ENCODE results near the gene MACROD2. TPM values are rescaled to one million over a fixed set of nuclear protein-coding genes. Genes with fewer than 3 reads are reported as not detected.

The MACROD2 gene
- total RNA-seq, 1 donor from 2014 or later = 60.4 TPM

DNA sequence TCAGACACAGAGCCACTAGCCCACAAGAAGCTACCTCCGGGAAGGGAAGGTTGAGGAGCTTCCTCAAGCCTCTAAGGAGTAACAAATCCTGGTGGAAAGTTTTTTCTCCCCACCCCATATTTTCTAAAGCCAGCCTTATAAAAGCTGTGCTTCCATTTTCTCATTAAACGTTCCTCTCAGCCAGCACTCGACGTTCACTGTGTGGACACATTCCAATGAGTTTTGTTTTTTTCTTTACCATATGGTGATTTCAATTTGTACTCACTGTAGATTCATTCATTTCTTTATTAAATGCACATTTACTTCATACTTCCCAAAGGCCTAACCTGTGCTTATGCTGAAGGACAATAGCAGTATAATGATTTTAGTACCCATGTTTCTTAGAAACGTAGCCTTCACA is 536.5 kb downstream of the MACROD2 start:
- no peak for DNase-seq

DNA sequence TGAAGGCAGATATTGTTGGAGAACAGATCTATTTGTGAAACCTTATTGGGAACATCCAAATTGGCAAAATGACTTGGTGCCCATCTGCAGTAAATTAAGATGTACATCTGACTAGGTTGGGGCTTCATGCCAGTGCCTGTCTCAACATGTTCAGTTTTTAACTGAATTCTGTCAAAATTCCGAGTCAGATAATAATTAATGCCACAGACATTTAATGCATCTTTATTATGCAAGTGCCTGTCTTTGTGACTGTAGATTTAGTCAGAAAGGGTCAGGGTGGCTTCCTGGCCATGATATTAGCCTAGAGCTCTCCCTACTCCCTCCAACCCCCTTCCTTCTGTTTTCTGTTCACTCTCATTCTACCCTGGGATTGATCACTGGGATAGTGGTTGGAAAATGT is 541.4 kb downstream of the MACROD2 start:
- DNase-seq = no peak

- DNase-seq = no peak
Observed at GRCh38 chr20:14538433-14538832, 543.1 kb downstream of the MACROD2 start.

- no peak for DNase-seq
Observed at GRCh38 chr20:14543040-14543439, 547.7 kb downstream of the MACROD2 start.

DNA sequence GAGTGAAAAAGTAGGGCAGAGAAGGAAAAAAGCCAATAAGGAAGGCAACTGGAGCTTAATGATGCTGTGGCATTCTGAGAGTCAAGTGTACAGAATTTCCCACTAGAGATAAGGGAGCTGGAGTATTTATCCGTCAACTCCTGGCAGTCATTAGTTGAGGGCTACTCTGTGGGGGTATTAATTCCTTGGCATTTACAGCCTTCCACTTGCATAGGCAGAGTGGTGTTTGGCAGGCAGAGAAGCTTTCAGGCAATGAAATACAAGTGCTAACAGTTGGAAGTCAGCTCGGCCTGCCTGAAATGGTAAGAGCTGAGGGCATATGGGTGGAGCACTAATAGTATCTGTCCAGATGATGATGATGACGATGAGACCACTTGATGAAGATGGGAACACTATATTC is 549.4 kb downstream of the MACROD2 start:
- no peak for DNase-seq

DNA sequence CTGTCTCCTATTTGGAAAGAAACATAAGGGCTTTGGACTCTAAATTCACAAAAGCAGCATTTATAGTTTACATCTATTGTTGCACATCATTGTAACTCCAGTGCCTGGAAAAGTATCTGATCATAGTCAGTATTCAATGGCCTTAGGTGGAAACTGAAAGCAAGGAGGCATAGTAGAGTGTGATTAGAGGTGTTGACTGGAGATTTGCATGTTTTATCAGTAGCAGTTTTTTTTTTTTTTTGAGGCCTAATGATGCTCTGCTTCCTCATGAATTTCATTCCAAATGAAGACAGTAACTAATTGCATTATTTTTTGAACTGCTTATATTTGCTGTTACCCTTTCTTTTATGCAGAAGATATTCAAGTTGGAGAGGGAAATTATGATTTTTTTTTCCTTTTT is 555.3 kb downstream of the MACROD2 start:
- DNase-seq = no peak

DNA sequence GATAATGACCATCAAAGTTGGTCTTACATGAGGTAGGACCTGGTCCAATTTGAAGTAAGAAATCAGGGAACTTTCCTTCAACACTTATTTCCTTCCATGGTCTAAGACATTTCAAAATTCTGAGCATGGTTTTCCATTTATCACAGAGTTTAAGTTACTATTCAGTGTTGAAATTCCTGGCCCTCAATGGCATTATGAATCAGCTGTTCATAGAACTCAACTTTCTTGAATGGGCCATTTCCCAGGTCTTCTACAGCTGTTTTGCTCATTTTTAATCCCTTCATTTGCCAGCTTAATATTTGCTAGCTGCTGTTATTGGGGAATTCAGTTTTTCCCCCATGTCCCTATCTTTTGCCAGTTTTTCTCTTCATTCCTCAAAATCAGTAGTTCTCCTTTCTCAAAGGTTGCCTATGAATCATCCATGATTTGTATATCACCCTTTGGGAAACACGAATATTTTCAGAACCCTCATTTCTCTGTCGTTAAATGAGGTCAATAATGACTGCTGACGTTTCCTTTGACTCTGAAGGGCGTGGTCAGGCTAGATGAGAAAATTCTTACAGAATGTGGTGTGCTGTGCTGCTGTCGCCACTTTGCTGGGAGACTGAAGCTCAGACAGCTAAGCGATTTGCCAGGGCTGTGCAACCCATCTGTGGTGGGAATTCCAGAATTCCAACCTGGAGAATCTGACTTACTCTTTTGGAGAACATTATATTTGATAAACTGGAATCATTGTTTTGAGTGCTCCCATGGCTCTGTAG is 558.6 kb downstream of the MACROD2 start:
- no peak for DNase-seq

GRCh38 chr20:14555676-14556075 is 560.4 kb downstream of the MACROD2 start:
- DNase-seq = no peak

- DNase-seq = no peak
Observed at GRCh38 chr20:14556206-14556605, 560.9 kb downstream of the MACROD2 start.

- DNase-seq = no peak
Observed at GRCh38 chr20:14559612-14560011, 564.3 kb downstream of the MACROD2 start.

GRCh38 chr20:14561741-14562221 is 566.5 kb downstream of the MACROD2 start:
- no peak for DNase-seq

DNA sequence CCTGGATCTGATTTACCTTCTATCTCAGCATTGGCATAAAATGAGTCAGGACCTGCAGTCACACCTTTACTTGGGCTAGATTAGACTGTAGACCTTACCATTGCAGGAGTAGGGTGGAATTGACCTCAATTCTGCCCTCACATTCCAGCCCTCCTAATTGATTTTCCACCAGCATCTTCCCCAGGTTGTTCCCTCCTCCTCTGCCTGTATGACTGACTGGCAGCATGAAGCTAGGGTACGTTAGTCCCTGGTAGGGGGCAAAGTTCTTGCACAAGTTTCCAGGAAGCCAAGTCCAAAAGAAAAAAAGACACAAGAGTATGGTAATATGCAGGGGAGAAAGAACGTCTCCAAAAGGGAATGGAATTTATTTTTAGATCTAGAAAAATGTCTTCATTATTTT is 567.7 kb downstream of the MACROD2 start:
- DNase-seq = no peak

DNA sequence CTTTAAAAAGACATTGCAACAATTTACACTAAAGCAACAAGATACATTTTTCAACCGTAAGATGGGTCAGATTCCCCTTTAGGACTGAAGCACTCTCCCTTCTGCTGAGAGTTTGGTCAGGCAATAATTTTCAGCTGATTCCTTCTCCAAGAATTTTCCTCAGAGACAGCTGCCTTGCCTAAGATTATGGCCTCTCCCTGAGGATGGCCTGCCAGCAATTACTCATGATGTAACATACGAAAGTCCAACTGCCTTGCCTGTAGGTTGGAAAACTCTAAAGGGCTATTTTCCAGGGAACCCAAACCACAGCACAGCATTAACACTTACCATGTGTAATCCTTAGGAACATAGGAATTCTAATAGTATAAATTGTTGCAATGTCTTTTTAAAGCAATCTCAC is 571.2 kb downstream of the MACROD2 start:
- no peak for DNase-seq

GRCh38 chr20:14568225-14568624 is 572.9 kb downstream of the MACROD2 start:
- DNase-seq = no peak

DNA sequence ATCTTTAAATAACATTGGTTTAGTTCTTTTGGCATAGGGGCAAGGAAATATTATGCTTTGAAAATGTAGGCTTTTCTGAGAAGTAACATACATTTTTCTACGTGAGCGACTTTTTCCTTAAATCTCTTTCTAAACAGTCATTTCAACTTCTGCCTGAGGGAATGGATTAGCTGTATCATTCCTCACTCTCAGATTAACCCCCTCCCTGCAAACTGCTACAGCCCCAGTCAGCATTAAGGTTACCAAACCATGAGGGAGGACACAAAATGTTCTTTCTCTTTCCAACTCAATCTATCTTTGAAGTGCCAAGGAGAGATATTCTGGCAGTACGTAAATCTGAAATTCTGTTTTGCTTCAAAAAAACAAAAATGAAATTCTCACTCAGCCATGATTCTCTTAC is 573.4 kb downstream of the MACROD2 start:
- no peak for DNase-seq

DNA sequence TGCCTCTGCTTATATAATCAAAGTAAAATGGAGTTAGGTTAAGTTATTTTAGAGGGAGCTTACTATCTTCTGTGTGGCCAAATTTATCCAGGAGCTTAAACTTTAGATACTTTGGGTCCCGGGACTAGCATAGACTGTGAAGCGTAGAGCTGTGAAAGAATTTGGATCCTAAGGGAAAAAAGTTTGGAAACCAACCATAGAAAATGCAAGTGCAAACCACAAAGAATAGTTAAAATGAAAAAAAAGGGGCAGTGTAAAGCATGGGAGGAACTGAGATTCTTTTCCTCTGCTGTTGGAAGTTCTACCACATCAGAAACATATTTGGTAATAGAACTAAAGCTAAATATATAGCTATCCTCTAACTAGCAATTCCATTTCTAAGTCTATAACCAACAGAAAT is 574.3 kb downstream of the MACROD2 start:
- no peak for DNase-seq

DNA sequence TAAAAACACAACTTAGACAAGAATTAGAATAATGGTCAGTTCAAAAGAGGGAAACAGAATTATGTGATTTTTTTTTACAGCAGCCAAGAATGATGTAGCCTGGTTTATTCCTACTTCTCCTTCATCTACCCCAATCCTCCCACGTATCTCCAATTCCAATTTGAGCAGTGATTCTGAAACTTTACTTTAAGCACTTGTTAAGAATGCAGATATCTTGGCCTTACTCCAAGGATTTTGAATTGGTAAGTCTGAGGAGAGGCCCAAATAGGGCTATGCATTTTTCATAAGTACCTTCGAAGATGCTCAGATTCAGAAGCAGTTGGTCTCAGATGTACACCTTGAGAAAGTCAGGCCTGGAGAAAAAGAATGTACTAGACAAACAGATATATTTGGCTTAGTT is 575.5 kb downstream of the MACROD2 start:
- DNase-seq = no peak

- DNase-seq = no peak
Observed at GRCh38 chr20:14573676-14574075, 578.4 kb downstream of the MACROD2 start.

DNA sequence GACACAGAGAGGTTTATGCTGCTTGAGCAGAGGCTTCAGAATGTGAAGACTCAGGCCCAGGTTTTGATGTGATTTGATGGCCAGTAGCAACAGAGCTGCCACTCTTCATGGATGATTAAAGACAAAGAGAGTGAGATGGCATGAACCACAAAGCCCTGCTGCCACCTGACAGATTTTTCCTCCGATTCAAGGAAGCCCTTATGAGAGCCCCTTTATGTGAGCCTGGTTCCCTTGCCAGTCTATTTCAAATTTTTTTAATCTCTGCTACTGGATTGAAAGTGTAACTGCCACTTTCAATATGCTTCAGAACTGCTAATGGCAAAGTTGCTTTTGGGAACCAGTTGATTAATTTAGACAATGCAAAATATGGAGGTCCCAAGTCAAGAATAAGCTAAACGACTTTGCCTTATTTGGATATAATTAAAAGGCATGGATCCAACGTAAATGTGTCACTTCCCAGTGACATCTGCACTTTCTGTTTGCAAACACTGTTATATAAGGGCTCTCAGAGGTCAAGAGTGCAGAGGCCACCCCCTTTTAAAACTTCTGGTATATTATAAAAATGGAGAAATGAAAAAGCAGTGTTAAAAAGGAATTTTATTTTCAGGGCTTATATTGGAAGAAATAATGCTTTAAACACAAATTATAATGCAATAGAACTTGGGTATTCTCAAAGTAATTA is 581.0 kb downstream of the MACROD2 start:
- DNase-seq = no peak

DNA sequence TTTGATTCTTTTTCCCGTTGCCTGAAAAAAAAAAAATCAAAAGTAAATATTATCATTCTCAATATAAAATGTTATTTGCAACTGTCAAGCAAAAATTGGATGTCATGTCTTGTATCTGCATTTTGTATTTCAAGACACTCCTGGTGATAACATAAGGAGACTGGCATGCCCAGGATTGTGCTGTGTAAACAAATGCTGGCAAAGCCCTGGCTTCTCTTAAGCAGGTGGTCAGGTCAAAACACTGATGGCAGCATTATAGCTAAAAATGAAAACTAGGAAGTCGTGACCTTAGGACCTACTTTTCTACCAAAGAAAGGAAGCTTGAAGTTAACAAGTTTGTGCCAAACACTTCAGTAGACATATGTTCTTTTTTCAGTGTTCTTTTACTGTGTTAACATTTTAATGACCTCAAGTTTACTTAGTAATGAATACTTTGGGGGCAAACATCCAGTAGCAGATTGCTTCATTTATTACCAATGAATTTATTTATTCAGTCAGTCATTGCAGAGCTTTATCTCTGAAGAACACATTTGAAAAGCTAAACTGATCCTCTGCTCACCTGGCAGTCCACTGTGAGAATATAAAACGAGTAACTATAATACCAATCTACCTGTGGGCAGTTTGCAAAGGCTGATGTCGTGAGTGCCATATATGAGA is 585.2 kb downstream of the MACROD2 start:
- DNase-seq = no peak

- DNase-seq = no peak
Observed at GRCh38 chr20:14581731-14582130, 586.4 kb downstream of the MACROD2 start.

GRCh38 chr20:14582855-14583254 is 587.5 kb downstream of the MACROD2 start:
- no peak for DNase-seq

- DNase-seq = no peak
Observed at GRCh38 chr20:14583413-14583812, 588.1 kb downstream of the MACROD2 start.

Measured in occipital lobe (tissue), 2 donors.